Fibroblast of skin of left biceps (primary cell): ENCODE data around the gene TTC32.
A peak's percentile ranks its signal among the peaks of the same experiment; 100 is the strongest.

Experiments
- DNase-seq, 2 experiments: peaks; one replicate each; pipeline ENCODE4 v3.0.0-alpha.2; 2013; ENCODE audit warnings: low read depth in 2 of 2

Gene TTC32

DNA sequence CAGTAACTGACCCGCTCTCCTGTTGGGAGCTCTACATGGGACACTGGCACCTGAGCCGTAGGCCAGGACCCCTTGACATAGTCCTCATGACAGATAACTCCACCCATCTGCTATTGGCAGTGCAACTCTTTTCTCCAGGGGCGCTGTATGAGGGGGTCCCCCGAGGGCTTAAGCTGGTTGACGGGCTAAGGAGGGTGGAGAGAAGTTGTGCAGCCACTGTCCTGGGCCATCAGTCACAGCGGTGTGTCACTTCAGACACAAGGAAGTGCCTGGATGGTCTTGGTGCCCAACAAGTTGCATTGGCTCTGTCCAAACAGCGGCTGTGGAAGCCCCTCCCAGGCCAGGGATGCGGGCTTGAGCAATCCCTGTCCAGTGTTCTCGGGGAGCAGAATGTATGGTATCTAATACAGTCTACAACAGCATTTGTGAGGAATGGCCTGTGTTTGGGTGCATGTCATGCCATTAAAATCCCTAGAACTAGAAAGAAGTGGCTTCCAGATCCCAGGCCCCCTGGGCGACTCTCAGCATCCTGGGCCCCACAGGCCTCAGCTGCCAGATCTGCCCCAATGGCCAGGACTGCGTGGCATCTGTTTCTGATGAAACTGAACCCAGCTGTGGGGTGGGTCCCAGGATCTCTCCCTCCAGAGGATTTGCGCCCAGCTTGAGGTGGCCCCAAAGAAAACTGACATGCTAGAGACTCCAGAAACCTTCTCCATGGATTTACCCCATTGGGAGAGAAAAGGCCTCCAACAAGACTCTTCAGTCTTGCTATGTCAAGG lies 23.3 kb downstream of the TTC32 start:
- no peak for DNase-seq

DNA sequence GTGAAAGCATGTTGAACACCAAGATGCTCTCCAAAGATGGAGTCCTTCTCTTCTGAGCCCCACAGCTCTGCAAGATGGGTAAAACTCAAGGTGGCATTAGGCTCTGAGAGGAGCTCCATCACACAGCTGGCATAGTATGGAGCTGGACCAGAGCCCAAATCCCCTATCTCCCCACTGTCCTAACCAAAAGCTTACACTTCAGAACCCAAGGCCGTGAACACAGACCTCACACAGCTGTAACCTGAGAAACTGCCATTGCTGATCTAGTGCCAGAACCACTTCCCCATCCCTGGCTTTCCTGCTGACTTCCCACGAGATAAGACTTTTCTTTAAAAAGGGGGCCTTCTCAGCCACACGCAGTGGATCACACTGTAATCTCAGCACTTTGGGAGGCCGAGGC lies 25.0 kb downstream of the TTC32 start:
- no peak for DNase-seq

DNA sequence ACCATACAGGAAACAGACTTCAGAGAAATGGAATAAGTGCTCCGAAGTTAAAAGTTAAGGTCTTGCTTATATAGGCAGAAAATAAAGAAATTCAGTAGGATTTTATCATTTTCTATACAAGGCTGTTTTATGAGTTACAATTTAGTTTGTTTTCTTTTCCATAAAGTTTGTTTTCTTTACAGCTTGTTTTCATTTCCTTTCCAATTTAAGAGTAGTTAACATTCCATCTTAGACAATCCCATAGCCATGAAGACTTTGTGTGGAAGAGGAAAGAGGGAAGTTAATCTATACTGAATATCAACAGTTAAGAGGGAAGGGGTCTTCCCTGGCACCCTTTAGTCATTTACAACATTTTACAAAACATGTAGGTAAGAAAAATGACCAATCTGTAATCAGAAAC lies 26.5 kb downstream of the TTC32 start:
- no peak for DNase-seq

DNA sequence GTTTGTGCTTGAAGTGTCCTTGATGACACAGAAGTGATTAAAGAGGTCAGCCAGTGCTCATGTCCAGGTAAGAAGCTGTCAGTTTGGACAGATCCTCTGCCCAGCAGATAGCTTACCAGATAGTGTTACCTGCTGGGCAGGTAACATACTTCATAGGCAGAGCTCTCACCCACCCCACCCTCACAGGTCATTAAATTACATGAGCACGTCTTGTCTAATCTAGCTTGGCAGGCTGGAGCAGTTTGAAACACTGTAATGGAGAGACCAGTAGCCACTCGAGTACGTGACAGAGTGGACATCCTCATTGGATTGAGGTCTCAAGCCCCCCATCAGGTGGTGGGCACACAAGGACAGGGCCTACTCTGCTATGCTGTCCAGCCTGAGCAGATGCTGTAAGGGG lies 27.1 kb downstream of the TTC32 start:
- DNase-seq: no peak

DNA sequence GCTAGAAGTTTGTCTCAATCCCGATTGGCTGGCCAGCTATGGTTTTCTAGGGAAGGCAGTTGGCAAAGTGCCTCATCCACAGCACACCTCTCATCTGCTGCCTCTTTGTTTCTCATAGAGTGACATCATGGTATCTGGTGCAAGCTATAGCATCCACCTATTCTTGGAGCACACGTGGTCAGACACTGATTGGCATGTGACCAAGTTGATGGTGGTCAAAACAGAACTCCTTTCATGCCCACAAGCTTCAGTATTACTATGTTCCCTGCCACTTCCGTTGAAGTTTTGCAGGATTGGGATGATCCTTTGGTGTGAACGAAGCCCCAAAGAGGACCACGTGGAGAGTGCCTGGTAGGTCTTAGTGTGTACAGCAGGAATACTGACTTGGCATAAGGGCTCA lies 28.8 kb downstream of the TTC32 start:
- DNase-seq: no peak

DNA sequence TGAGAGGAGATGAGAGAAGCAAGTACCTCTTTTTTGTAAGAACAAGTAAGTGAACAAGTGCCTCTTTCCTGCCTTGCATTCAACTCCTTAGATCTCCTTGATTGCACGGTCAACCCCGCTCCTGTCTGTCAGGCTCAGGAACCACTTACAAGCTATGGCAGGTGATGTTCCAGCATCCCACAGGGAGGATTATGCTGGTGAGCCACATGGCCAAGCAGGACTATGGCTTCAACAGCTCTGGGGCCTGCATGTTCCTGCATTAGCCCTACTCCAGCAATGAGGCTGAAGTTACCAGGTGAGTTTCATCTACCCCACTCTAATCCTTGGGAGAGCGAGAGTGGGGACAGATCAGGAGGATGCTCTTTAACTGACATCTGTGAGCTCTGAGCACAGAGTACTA lies 29.5 kb downstream of the TTC32 start:
- no peak for DNase-seq

DNA sequence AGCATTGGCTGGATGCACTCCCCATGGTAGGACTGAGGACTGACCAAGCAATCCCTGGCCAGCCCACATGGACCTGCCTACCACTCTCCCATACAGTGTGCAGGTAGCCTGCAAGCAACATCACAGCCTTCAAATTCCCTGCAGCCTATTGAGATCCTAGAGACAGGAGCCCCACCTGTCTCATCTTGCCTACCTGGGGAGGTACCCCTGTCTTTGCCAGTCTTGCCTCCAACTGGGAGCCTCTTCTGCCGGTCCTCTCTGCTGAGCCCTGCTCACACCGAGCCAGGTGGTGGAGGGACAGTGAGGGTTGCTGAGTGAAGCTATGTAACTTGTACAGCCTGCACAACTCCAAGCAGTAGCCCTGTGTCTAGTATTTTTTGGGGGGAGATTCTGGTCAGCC lies 29.9 kb downstream of the TTC32 start:
- DNase-seq: no peak

DNA sequence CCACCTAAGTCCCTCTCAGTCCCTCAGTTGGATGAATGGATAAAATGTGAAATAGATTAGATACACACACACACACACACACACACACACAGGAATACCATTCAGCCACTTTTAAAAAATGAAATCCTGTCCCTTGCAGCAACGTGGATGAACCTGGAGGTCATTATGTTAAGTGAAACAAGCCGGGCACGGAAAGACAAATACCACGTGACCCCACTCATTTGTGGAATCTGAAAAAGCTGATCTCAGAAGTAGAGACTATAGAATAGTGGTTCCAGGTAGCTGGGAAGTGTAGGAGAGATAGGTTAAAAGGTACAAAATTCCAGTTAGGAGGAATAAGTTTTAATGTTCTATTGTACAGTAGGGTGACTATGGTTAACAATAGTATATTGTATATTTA lies 31.0 kb downstream of the TTC32 start:
- DNase-seq: no peak

DNA sequence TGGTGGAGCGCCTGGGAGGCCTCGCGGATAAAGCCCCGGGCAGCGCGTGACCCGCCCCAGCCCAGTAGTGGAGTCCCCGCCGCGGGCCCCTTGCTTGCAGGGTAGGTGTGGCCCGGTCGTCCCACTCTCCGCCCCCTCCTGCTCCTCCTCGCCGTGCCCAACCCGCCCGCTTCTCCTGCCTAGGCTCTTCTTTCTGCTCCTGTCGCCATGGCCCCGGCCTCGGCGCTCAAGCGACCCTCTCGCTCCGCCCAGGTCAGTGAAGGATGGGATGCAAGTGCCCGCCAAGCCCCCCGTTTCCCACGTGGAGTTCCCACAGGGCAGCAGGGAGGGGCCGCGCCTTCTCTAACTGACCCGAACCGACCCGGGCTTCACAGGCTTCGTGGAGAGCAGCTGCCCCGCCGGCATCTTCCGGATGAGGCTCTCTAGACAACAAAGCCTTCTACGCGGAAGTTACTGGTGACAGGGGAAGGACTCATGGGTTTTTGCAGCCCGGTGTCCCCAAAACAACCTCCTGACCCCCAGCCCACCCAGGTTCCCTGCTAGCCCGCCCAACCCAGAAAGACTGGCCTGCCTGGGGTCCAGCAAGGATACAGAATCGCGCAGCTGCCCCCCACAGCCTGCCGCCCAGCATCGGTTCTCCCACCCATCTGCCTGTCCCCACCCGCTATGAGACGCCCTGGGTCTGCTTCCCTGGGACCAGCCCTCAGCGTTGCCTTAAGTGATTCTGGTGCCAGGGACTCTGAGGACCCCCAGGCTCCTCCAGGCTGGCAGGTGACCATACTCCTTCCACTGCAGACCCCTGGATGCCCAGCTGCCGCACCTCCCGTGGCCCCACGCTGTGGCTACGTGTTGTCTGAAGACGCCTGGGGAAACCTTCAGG lies 32.8 kb downstream of the TTC32 start:
- DNase-seq: no peak

DNA sequence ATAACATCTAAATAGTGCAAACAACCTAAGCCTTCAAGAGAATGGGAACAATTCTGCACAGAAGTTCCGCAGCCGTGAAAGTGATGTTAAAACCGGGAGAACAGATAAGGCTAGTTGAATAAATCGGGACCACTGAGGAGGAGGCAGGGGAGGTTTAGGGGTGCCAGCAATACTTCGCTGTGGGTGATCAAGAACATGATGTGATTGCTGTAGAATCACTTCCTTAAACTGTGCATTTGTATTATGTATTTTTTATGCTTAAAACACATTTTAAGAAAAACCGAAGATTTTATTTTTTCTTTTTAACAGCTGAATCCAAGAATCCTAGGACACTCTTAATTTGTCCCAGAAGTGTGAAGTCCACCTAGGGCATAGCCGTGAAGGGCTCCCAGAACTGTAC lies 33.6 kb downstream of the TTC32 start:
- no peak for DNase-seq

DNA sequence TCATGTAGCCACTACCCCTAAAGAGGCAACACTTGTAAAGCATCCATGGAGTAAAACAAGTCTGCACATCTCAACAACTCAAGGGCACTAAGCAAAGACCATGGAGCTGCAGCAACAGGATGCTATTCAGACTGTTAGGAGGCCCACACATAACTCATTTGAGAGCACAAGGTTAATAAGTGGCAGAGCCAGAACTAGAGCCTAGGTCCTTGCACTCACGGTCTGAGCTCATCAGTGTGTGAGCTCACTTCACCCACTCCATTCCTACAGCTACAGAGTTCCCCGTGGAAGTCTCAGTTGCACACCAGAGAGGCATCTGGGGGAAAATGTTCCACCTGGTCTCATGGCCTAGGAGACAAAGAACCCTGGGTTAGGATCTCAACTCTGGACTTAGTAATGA lies 35.0 kb downstream of the TTC32 start:
- no peak for DNase-seq

DNA sequence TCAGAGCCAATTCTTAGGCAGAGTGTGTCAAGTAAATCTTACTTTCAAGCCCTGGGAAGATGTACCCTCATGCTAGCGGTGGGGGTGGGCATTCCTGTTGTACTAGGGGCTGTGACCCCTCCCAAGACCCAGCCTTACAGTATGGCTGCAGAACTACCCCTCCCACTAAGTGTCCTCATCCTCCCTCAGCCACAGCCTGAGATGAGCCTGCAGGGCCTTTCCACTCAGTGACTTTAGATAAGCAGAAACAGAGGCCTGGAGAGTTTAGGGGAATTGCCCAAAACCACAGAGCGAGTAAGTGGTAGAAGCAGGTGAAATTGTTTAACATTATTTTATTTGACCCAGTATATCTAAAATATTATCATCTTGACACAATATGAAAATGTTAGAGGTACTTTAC lies 36.6 kb downstream of the TTC32 start:
- DNase-seq: no peak

DNA sequence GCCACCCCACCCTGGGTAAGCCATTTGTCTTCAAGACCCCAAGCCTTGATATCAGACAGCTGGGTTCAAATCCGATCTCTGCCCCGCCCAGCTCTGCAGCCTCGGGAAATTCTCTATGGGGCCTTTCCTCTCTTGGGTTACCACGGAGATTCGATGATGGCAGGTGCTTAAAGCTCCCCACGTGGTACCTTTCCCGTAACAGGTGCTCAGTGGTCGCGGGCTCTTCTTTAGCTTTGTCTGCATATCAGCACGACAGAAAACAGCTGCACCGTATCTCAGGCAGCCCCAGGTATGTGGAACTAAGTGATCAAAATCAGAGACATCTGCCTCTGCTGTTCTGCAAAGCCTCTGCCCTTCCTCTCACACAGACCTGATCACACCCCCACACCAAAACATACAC lies 37.4 kb downstream of the TTC32 start:
- no peak for DNase-seq

DNA sequence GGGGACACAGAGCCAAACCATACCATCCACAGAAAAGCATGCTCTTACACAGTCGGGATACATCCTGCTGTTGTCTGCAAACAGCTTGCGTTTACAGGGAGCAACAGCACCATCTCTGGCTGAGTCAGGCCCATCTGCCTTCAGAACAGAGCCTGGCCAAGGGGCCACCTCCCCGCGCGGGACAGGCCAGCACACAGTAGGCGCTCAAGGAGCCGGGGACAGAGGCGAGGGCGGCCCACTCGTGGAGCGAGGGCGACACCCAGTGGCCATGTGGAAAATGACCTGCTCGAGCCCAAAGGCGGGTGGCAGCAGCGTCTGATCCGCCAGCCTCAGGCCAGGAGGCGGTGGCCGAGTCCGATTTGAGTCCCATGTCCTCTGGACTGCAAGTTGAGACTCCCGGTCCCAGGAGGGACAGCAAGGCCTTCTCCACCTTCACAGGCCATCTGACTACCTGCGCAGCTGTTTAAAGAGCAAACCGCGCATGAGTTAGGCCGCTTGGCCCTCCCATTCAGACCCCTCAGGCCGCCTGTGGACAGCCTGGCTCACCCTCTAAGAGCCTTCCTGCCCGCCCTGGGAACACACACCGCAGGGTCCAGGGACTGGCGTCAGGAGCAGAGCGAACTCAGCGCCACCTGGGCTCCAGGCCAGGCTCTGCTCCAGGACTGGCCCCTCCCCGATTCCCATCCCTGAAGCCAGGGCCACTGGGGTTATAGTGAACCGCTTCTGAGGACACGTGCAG lies 38.3 kb downstream of the TTC32 start:
- DNase-seq: peak in 1 of 2 experiments; percentile 5

DNA sequence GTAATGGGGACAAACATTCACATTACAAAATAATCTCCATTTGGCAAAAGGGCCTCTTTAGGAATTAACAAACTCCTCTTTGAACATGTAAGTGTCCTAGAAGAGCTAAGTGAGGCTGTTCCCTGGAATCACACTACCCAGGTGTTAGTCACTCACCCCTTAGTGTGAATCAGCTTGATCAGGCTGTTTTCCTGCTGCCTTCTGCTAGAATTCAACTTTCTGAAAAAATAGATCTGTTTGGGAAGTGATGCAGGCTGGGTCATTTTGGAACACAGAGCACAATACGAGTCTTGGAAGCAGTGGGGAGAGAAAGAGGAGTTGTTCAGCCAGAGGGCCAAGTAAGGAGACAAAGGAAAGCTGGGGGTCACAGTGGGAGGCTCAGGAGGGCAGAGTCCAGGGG lies 40.0 kb downstream of the TTC32 start:
- DNase-seq: no peak

DNA sequence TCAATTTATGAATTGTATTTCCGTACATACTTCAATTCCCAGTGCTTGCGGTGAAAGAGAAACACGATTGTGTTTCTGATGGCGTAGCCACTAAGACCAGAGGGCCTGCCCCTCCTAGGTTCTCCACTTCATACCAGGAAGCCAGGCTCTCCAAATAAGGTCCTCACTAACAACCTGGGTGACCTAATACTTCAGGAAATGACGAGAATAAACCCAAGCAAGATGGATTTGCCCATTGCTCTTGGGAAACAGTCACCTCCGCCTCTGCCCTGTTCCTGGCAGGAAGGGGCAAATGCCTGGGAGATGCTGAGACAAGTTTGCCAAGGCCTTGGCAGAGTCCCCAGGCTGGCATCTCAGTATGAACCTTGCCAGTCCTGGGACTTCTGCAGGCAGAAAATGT lies 41.8 kb downstream of the TTC32 start:
- DNase-seq: no peak

DNA sequence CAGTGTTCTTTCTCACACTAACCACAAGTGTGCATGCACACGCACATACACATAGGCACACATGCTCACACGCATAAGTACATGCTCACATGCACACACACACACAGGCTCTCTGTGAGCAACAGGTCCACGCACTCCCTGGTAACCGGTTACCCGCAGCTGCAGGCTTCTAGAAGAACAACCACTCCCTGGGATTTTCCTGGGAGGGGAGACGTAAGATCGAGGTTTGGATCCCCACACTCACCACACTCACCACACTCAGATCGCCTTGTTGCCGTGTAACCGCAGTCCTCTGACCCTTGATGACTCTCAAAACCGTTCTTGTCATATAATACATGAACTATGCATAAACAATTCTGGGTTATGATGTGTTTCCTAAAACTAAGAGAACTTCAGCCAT lies 42.2 kb downstream of the TTC32 start:
- DNase-seq: no peak

DNA sequence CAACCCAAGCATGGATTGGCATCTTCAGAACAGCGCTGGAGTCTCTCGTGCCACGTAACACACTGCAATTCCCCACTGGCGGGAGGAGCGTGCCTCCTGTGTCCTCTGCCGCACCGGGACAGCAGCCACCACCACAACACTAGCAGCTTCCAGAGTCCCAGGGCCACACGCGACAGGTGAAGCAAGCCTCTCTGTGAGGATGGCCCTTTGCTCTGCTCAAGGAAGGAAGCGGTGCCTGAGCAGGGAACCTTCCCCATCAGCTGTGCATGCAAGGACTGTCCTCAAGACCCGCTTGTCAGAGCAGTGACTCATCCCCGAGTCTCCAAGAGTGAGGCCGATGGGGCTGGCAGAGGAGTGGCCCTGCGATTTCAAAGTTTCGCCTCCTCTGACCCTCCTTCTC lies 44.0 kb downstream of the TTC32 start:
- DNase-seq: no peak

DNA sequence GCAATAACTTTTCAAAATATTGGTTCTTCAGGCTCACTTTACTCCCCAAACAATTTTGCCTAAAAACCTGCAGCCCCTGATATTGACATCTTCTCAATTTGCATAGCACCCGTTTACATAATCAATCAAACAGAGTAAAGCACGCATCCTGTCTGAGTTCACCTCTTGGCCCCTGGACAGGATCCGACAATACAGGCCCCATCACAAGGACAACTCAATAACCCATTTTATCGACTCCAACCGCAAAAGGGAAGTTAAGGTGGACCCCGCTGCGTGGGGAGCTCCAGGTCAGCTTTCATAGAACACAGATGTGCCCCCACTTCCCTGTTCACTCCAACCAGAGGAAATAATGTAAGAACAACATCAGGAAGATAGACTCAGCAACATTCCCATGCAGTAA lies 44.7 kb downstream of the TTC32 start:
- DNase-seq: no peak

DNA sequence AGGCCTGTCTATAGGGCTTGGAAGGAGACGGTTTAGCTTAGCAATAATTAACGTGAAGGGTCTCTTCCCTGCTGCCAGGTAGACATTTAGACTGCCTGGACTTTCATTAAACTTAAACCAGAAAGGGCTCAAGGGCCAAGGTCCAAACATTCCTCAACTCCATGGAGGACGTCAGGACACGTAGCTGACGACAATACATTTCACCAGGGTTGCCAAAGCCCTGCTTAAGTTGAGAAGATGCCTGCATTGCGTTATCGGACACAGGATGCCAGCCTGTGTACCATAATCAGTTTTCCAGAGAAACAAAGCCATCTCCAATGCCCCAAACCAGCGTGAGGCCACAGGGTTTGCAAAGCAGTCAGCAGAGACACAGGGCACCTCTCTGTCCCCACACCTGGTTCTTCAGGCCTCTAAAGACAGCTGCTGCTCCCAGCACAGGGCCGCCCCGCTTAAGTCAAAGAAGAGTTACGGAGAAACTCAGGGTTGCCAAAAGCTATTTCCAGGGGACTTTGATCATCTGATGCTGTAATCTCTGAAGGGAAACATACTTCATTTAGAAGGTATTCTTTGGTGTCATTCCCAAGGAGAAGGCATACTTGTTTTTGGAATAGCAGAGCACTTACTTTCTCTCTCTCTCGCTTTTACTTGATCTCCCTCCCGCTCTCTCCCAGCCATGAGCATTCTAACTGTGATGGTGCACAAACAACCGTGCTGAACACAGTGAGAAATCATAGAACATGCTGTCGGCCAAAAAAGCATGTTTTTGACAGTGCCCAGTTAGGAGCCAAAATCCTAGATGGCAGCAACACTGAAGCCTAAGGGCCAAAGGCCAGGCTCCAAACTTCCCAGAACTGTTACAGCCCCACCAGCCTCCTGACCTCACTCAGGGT lies 46.0 kb downstream of the TTC32 start:
- no peak for DNase-seq
